Measurements from ENCODE around the gene CTNNB1. TPM values are rescaled to one million over a fixed set of nuclear protein-coding genes. Genes with fewer than 3 reads are reported as not detected.
A peak's percentile ranks its signal among the peaks of the same experiment; 100 is the strongest.

CTNNB1 gene
- total and polyA plus RNA-seq, 2 of the 13 experiments (the other 11 are each of a cell fraction or from before 2014, with no cell fraction given), result 398 to 489 TPM

DNA sequence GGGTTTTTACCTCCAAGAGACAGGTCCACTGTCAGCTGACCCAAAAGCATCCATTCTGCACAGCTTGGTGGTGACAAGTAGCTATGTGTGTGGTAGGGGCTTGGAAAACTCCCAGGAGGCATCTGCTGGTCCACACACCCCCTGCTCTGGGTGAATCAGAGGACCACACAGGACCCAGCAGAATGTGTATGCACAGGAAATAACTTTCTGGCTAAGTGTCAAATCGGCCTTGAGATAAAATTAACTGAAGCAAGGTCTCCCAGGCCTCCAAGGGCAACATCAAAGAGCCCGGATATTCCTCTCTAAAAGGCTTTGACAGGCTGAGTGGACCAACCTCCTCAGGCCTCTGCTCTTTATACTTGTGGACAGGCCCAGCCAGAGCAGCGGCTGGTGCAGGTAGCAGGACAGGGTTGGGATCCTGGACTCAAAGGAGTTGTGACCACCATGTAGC, 66.5 kb downstream of the CTNNB1 start (continued):
- TF ChIP-seq, protein P1, sequence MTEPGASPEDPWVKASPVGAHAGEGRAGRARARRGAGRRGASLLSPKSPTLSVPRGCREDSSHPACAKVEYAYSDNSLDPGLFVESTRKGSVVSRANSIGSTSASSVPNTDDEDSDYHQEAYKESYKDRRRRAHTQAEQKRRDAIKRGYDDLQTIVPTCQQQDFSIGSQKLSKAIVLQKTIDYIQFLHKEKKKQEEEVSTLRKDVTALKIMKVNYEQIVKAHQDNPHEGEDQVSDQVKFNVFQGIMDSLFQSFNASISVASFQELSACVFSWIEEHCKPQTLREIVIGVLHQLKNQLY (CRISPR knock-in tag; IDR thresholded peaks at IDR 0.05), result peak; percentile 61
- TF ChIP-seq ZSCAN9 (CRISPR knock-in tag; IDR thresholded peaks at IDR 0.05; ENCODE audit: borderline replicate concordance) (no peak), SCMH1 (CRISPR knock-in tag; IDR thresholded peaks at IDR 0.05; ENCODE audit: borderline replicate concordance) (no peak), GATA4 (IDR thresholded peaks at IDR 0.05; ENCODE audit: borderline replicate concordance, low read depth) (0 out of 2 replicates have a peak, but pooled peaks have one; percentile 18), NCOA1 (CRISPR knock-in tag; IDR thresholded peaks at IDR 0.05) (no peak), ZNF510 (CRISPR knock-in tag; IDR thresholded peaks at IDR 0.05; ENCODE audit: low read depth) (no peak), ZNF256 (CRISPR knock-in tag; conservative IDR thresholded peaks at IDR 0.05) (no peak), SRSF1 (optimal IDR thresholded peaks at IDR 0.05; ENCODE audit: low read depth, low read length) (no peak), NCOA5 (CRISPR knock-in tag; IDR thresholded peaks at IDR 0.05) (no peak), HNF4G (IDR thresholded peaks at IDR 0.05; ENCODE audit: borderline replicate concordance, low read depth, low read length) (peak; percentile 34; the same call in 1 of the 2 replicates), HNF4G (CRISPR knock-in tag; IDR thresholded peaks at IDR 0.05; ENCODE audit: borderline replicate concordance, low read depth) (no peak), RORA (CRISPR knock-in tag; IDR thresholded peaks at IDR 0.05) (no peak), ZNF296 (CRISPR knock-in tag; conservative IDR thresholded peaks at IDR 0.05) (no peak), ZNF160 (CRISPR knock-in tag; IDR thresholded peaks at IDR 0.05) (no peak), NR2C2 (CRISPR knock-in tag; IDR thresholded peaks at IDR 0.05; ENCODE audit: borderline replicate concordance) (no peak), DNMT1 (CRISPR knock-in tag; IDR thresholded peaks at IDR 0.05) (no peak), ZNF614 (CRISPR knock-in tag; IDR thresholded peaks at IDR 0.05; ENCODE audit: borderline replicate concordance) (0 out of 2 replicates have a peak, but pooled peaks have one; percentile 37)
- TF ChIP-seq, protein P2, sequence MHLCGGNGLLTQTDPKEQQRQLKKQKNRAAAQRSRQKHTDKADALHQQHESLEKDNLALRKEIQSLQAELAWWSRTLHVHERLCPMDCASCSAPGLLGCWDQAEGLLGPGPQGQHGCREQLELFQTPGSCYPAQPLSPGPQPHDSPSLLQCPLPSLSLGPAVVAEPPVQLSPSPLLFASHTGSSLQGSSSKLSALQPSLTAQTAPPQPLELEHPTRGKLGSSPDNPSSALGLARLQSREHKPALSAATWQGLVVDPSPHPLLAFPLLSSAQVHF (CRISPR knock-in tag; IDR thresholded peaks at IDR 0.05), result no peak
- TF ChIP-seq, protein P3, sequence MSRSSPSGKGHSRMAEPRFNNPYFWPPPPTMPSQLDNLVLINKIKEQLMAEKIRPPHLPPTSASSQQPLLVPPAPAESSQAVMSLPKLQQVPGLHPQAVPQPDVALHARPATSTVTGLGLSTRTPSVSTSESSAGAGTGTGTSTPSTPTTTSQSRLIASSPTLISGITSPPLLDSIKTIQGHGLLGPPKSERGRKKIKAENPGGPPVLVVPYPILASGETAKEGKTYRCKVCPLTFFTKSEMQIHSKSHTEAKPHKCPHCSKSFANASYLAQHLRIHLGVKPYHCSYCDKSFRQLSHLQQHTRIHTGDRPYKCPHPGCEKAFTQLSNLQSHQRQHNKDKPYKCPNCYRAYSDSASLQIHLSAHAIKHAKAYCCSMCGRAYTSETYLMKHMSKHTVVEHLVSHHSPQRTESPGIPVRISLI (CRISPR knock-in tag; IDR thresholded peaks at IDR 0.05; ENCODE audit: borderline replicate concordance), result no peak
- TF ChIP-seq, protein P4, sequence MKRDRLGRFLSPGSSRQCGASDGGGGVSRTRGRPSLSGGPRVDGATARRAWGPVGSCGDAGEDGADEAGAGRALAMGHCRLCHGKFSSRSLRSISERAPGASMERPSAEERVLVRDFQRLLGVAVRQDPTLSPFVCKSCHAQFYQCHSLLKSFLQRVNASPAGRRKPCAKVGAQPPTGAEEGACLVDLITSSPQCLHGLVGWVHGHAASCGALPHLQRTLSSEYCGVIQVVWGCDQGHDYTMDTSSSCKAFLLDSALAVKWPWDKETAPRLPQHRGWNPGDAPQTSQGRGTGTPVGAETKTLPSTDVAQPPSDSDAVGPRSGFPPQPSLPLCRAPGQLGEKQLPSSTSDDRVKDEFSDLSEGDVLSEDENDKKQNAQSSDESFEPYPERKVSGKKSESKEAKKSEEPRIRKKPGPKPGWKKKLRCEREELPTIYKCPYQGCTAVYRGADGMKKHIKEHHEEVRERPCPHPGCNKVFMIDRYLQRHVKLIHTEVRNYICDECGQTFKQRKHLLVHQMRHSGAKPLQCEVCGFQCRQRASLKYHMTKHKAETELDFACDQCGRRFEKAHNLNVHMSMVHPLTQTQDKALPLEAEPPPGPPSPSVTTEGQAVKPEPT (CRISPR knock-in tag; IDR thresholded peaks at IDR 0.05; ENCODE audit: low read depth), result no peak
- TF ChIP-seq, protein P5, sequence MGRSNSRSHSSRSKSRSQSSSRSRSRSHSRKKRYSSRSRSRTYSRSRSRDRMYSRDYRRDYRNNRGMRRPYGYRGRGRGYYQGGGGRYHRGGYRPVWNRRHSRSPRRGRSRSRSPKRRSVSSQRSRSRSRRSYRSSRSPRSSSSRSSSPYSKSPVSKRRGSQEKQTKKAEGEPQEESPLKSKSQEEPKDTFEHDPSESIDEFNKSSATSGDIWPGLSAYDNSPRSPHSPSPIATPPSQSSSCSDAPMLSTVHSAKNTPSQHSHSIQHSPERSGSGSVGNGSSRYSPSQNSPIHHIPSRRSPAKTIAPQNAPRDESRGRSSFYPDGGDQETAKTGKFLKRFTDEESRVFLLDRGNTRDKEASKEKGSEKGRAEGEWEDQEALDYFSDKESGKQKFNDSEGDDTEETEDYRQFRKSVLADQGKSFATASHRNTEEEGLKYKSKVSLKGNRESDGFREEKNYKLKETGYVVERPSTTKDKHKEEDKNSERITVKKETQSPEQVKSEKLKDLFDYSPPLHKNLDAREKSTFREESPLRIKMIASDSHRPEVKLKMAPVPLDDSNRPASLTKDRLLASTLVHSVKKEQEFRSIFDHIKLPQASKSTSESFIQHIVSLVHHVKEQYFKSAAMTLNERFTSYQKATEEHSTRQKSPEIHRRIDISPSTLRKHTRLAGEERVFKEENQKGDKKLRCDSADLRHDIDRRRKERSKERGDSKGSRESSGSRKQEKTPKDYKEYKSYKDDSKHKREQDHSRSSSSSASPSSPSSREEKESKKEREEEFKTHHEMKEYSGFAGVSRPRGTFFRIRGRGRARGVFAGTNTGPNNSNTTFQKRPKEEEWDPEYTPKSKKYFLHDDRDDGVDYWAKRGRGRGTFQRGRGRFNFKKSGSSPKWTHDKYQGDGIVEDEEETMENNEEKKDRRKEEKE (IDR thresholded peaks at IDR 0.05), result no peak
- TF ChIP-seq, protein P6, sequence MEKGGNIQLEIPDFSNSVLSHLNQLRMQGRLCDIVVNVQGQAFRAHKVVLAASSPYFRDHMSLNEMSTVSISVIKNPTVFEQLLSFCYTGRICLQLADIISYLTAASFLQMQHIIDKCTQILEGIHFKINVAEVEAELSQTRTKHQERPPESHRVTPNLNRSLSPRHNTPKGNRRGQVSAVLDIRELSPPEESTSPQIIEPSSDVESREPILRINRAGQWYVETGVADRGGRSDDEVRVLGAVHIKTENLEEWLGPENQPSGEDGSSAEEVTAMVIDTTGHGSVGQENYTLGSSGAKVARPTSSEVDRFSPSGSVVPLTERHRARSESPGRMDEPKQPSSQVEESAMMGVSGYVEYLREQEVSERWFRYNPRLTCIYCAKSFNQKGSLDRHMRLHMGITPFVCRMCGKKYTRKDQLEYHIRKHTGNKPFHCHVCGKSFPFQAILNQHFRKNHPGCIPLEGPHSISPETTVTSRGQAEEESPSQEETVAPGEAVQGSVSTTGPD (CRISPR knock-in tag; IDR thresholded peaks at IDR 0.05), result no peak

Measured in HepG2 (cell line).